Hepatocyte (in vitro differentiated cells): Measurements from ENCODE around the gene TRUB1. TPM values are rescaled to one million over a fixed set of nuclear protein-coding genes. Genes with fewer than 3 reads are reported as not detected.

Source experiments
- DNase-seq: peaks from one replicate; pipeline ENCODE4 v3.0.0-alpha.2; 2016; ENCODE audit warnings: low spot score
- H2AFZ ChIP-seq: fragments of 200-600 bp; sonication (generic); 2 replicates; pipeline ENCODE4 v1.6.0; 2016; ENCODE audit warnings: antibody characterized with exemption, mild to moderate bottlenecking
- H3K27ac ChIP-seq: fragments of 200-600 bp; sonication (generic); 2 replicates; pipeline ENCODE4 v1.5.1; 2016; ENCODE audit warnings: mild to moderate bottlenecking
- H3K27me3 ChIP-seq: fragments of 200-600 bp; sonication (generic); 2 replicates; pipeline ENCODE4 v1.6.1; 2016
- H3K36me3 ChIP-seq: fragments of 200-600 bp; sonication (generic); replicated peaks from 2 replicates; pipeline ENCODE4 v1.5.1; 2016; ENCODE audit warnings: low read depth; ENCODE audit not compliant: insufficient read depth
- H3K4me1 ChIP-seq: fragments of 200-600 bp; sonication (generic); 2 replicates; pipeline ENCODE4 v1.5.1; 2016; ENCODE audit warnings: mild to moderate bottlenecking, moderate library complexity; ENCODE audit not compliant: insufficient read depth
- H3K4me2 ChIP-seq: fragments of 200-600 bp; sonication (generic); 2 replicates; pipeline ENCODE4 v1.6.0; 2016
- H3K4me3 ChIP-seq: fragments of 200-600 bp; sonication (generic); 2 replicates; pipeline ENCODE4 v1.5.1; 2016; ENCODE audit warnings: mild to moderate bottlenecking
- H3K79me2 ChIP-seq: fragments of 200-600 bp; sonication (generic); 2 replicates; pipeline ENCODE4 v1.6.0; 2017; ENCODE audit warnings: mild to moderate bottlenecking
- H3K9me2 ChIP-seq: fragments of 200-600 bp; sonication (generic); replicated peaks from 2 replicates; pipeline ENCODE4 v1.6.0; 2017; ENCODE audit warnings: mild to moderate bottlenecking; ENCODE audit not compliant: insufficient read depth
- H3K9me3 ChIP-seq: fragments of 200-600 bp; sonication (generic); 2 replicates; pipeline ENCODE4 v1.5.1; 2016; ENCODE audit warnings: low read depth, mild to moderate bottlenecking
- H4K20me1 ChIP-seq: fragments of 200-600 bp; sonication (generic); 2 replicates; pipeline ENCODE4 v1.6.0; 2016; ENCODE audit warnings: mild to moderate bottlenecking; ENCODE audit not compliant: insufficient read depth, poor library complexity, severe bottlenecking
- EZH2 ChIP-seq: fragments of 200-600 bp; sonication (generic); IDR thresholded peaks from 2 replicates; pipeline ENCODE4 v1.6.1; 2016; ENCODE audit warnings: antibody characterized with exemption, mild to moderate bottlenecking, borderline replicate concordance
- EZH2phosphoT487 ChIP-seq: fragments of 200-600 bp; sonication (generic); IDR thresholded peaks from one replicate; pipeline ENCODE4 v1.6.1; 2018; ENCODE audit warnings: antibody characterized with exemption, mild to moderate bottlenecking, low read depth, moderate library complexity; ENCODE audit not compliant: unreplicated experiment, severe bottlenecking
- WGBS: methylation state at CpG from one replicate; pipeline ENCODE4 v1.1.6; 2016; ENCODE audit warnings: low lambda C conversion rate; ENCODE audit errors: missing lambda C conversion rate; 5-methylcytosine and 5-hydroxymethylcytosine counted together
- polyA plus RNA-seq: library from polyadenylated mRNA; unstranded; fragments of >200 nt; fragmentation: Nextera tagmentation; extraction: Ambion mirVana; gene quantifications from 2 replicates; pipeline ENCODE4 v1.2.1, GENCODE V29; 2016
- total RNA-seq: library from RNA; depleted of rRNA; stranded (reverse); fragments of >200 nt; gene quantifications from 2 replicates; pipeline ENCODE4 v1.2.3, GENCODE V29; 2014
- TF ChIP-seq, protein P1 (sequence below): fragments of 200-600 bp; sonication (generic); IDR thresholded peaks from 2 replicates; pipeline ENCODE4 v1.5.1; 2016; ENCODE audit warnings: antibody characterized with exemption, mild to moderate bottlenecking; ENCODE audit not compliant: poor library complexity

Gene TRUB1
- total and polyA plus RNA-seq, 2 experiments from 2014 or later = 12.0 to 29.0 TPM

GRCh38 chr10:114911801-114912469, 26.1 kb upstream of the TRUB1 start:
- Histone ChIP-seq H3K27ac (no peak overlapping the region), H3K4me2 (no peak overlapping the region), H3K27me3 (no peaks in the 10 kb centered on the region), H4K20me1 (no peaks in the 10 kb centered on the region), H2AFZ (no peak overlapping the region), H3K79me2 (no peaks in the 10 kb centered on the region), H3K4me1 (peaks cover 3% of the 10 kb centered on the region), H3K9me3 (no peaks in the 10 kb centered on the region), H3K4me3 (no peak overlapping the region), H3K9me2 (no peaks in the 10 kb centered on the region), H3K36me3 (no peaks in the 10 kb centered on the region)
- DNase-seq = no peak
- TF ChIP-seq, protein P1, sequence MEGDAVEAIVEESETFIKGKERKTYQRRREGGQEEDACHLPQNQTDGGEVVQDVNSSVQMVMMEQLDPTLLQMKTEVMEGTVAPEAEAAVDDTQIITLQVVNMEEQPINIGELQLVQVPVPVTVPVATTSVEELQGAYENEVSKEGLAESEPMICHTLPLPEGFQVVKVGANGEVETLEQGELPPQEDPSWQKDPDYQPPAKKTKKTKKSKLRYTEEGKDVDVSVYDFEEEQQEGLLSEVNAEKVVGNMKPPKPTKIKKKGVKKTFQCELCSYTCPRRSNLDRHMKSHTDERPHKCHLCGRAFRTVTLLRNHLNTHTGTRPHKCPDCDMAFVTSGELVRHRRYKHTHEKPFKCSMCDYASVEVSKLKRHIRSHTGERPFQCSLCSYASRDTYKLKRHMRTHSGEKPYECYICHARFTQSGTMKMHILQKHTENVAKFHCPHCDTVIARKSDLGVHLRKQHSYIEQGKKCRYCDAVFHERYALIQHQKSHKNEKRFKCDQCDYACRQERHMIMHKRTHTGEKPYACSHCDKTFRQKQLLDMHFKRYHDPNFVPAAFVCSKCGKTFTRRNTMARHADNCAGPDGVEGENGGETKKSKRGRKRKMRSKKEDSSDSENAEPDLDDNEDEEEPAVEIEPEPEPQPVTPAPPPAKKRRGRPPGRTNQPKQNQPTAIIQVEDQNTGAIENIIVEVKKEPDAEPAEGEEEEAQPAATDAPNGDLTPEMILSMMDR = no peak
- TF ChIP-seq EZH2 (no peak), EZH2phosphoT487 (no peak)
- 71% methylated on average over 5 of the region's 5 CpGs for WGBS

DNA sequence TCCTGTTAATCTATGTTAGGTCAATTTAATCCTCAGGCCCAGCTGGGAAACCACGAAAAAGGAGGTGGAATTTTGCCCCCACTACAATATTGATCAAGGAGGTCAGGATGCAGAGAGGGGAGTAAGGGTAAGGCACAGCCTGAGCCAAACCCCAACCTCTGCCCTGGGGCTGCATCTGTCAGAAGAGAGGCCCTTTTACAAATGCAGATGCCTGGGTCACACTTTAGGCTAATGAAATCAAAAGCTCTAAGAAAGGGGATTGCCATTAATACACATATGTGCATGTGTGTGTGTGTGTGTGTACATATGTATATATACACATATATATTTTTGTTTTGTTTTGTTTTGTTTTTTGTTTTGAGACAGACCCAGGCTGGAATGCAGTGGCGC, 25.5 kb upstream of the TRUB1 start:
- Histone ChIP-seq H3K4me1 (peaks cover 3% of the 10 kb centered on the region), H2AFZ (no peak overlapping the region), H3K9me2 (no peaks in the 10 kb centered on the region), H3K27me3 (no peaks in the 10 kb centered on the region), H3K4me2 (no peak overlapping the region), H3K79me2 (no peaks in the 10 kb centered on the region), H3K9me3 (no peaks in the 10 kb centered on the region), H4K20me1 (no peaks in the 10 kb centered on the region), H3K4me3 (no peak overlapping the region), H3K27ac (no peak overlapping the region), H3K36me3 (no peaks in the 10 kb centered on the region)
- no peak for TF ChIP-seq EZH2
- no peak for TF ChIP-seq EZH2phosphoT487
- TF ChIP-seq, protein P1 = no peak
- WGBS = 72% methylated on average over 2 of the region's 2 CpGs
- no peak for DNase-seq

DNA sequence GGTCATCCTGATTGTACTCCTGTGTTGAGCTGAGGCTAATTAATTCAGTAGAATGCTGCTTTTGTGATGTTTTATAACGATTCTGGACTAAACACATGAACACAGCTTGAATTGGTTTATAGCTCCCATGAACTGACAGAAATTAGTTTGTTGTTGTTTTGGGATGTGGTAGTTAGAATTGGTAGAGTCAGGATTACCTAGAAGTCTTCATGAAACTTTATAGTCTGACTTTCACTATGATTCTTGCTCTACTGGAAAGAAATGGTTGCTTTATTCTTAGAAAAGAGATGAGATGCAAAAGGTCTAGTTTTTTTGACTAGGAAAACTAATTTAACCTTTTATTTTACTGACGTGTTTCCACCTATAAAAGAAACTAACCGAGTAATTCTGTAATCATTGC, 23.4 kb upstream of the TRUB1 start:
- Histone ChIP-seq H3K79me2 (no peaks in the 10 kb centered on the region), H3K9me3 (no peaks in the 10 kb centered on the region), H3K4me1 (peaks cover 3% of the 10 kb centered on the region), H3K9me2 (no peaks in the 10 kb centered on the region), H3K27ac (no peak overlapping the region), H3K4me3 (no peak overlapping the region), H3K36me3 (no peaks in the 10 kb centered on the region), H2AFZ (no peak overlapping the region), H3K27me3 (no peaks in the 10 kb centered on the region), H3K4me2 (no peak overlapping the region), H4K20me1 (no peaks in the 10 kb centered on the region)
- no peak for DNase-seq
- TF ChIP-seq, protein P1 = no peak
- no peak for TF ChIP-seq EZH2phosphoT487
- no peak for TF ChIP-seq EZH2
- WGBS = 75% methylated on average over 3 of the region's 3 CpGs
